ENCODE data around the gene EVC2. TPM values are rescaled to one million over a fixed set of nuclear protein-coding genes. Genes with fewer than 3 reads are reported as not detected.

Gene EVC2
- total RNA-seq, 1 experiment from 2014 or later, result 3.2 TPM

GRCh38 chr4:5664778-5665177 is 43.6 kb downstream of the EVC2 start:
- BruUV-seq (replicated peaks), result no TSS peak
- intact Hi-C loops (cut with micrococcal nuclease), result no loop called here
- CTCF ChIA-PET, result no interaction called here
- H4K20me1 ChIP-seq (ENCODE audit: low read length), result no peaks in the 10 kb centered on the region
- H3K9me2 ChIP-seq (replicated peaks; ENCODE audit: low read length), result no peaks in the 10 kb centered on the region
- DNase-seq (no peak), ATAC-seq (no peak)
- H3K4me3 ChIP-seq (ENCODE audit: low read length), result no peak overlapping the region
- POLR2A ChIA-PET (ENCODE audit: unreplicated experiment), result no interaction called here
- H2AFZ ChIP-seq (ENCODE audit: low read length), result no peak overlapping the region
- peaks cover 7% of the 10 kb centered on the region; the same call in 1 of the 2 replicates for H3K36me3 ChIP-seq (ENCODE audit: low read depth, low read length)
- H3K4me2 ChIP-seq (ENCODE audit: low read length), result no peak overlapping the region
- no peaks in the 10 kb centered on the region for H3K79me2 ChIP-seq (ENCODE audit: low read length)
- TF ChIP-seq EZH2phosphoT487 (IDR thresholded peaks at IDR 0.05; ENCODE audit: borderline replicate concordance, low read length), result no peak
- no peak for TF ChIP-seq CTCF (conservative IDR thresholded peaks at IDR 0.05; ENCODE audit: low read depth, low read length)
- TF ChIP-seq EZH2 (IDR thresholded peaks at IDR 0.05; ENCODE audit: low read length, unreplicated experiment), result no peak
- no peaks in the 10 kb centered on the region for H3K27me3 ChIP-seq (ENCODE audit: low read length)
- no peak overlapping the region for H3K27ac ChIP-seq (ENCODE audit: low read length)
- H3K4me1 ChIP-seq (ENCODE audit: insufficient read depth, low read length), result no peaks in the 10 kb centered on the region
- no peak overlapping the region for H3K9ac ChIP-seq (ENCODE audit: low read length)
- H3F3A ChIP-seq (ENCODE audit: low read length, unreplicated experiment), result no peaks in the 10 kb centered on the region
- no peaks in the 10 kb centered on the region for H3K9me3 ChIP-seq (ENCODE audit: low read length)

GRCh38 chr4:5662555-5662954 is 45.8 kb downstream of the EVC2 start:
- Histone ChIP-seq H3K4me2 (ENCODE audit: low read length) (no peak overlapping the region), H3K4me3 (ENCODE audit: low read length) (no peak overlapping the region), H3K27me3 (ENCODE audit: low read length) (no peaks in the 10 kb centered on the region), H3K79me2 (ENCODE audit: low read length) (no peaks in the 10 kb centered on the region), H3K4me1 (ENCODE audit: insufficient read depth, low read length) (no peaks in the 10 kb centered on the region), H3F3A (ENCODE audit: low read length, unreplicated experiment) (no peaks in the 10 kb centered on the region), H3K9me2 (replicated peaks; ENCODE audit: low read length) (no peaks in the 10 kb centered on the region), H4K20me1 (ENCODE audit: low read length) (no peaks in the 10 kb centered on the region), H3K27ac (ENCODE audit: low read length) (no peak overlapping the region), H3K9ac (ENCODE audit: low read length) (no peak overlapping the region), H3K36me3 (ENCODE audit: low read depth, low read length) (peaks cover 7% of the 10 kb centered on the region; the same call in 1 of the 2 replicates), H2AFZ (ENCODE audit: low read length) (no peak overlapping the region), H3K9me3 (ENCODE audit: low read length) (no peaks in the 10 kb centered on the region)
- POLR2A ChIA-PET (ENCODE audit: unreplicated experiment), result no interaction called here
- no peak for DNase-seq
- BruUV-seq (replicated peaks), result no TSS peak
- intact Hi-C loops (cut with micrococcal nuclease), result no loop called here
- TF ChIP-seq EZH2phosphoT487 (IDR thresholded peaks at IDR 0.05; ENCODE audit: borderline replicate concordance, low read length), result no peak
- no peak for TF ChIP-seq EZH2 (IDR thresholded peaks at IDR 0.05; ENCODE audit: low read length, unreplicated experiment)
- no peak for TF ChIP-seq CTCF (conservative IDR thresholded peaks at IDR 0.05; ENCODE audit: low read depth, low read length)
- CTCF ChIA-PET, result no interaction called here
- ATAC-seq, result no peak

GRCh38 chr4:5661237-5661636 is 47.1 kb downstream of the EVC2 start:
- DNase-seq (no peak), ATAC-seq (no peak)
- Histone ChIP-seq H3K9me3 (ENCODE audit: low read length) (no peaks in the 10 kb centered on the region), H3K27me3 (ENCODE audit: low read length) (no peaks in the 10 kb centered on the region), H3K27ac (ENCODE audit: low read length) (no peak overlapping the region), H3K79me2 (ENCODE audit: low read length) (no peaks in the 10 kb centered on the region), H3K9me2 (replicated peaks; ENCODE audit: low read length) (no peaks in the 10 kb centered on the region), H3K36me3 (ENCODE audit: low read depth, low read length) (peaks cover 7% of the 10 kb centered on the region; the same call in 1 of the 2 replicates), H4K20me1 (ENCODE audit: low read length) (no peaks in the 10 kb centered on the region), H3F3A (ENCODE audit: low read length, unreplicated experiment) (no peaks in the 10 kb centered on the region), H3K4me3 (ENCODE audit: low read length) (no peak overlapping the region), H3K4me2 (ENCODE audit: low read length) (no peak overlapping the region), H2AFZ (ENCODE audit: low read length) (no peak overlapping the region), H3K4me1 (ENCODE audit: insufficient read depth, low read length) (no peaks in the 10 kb centered on the region), H3K9ac (ENCODE audit: low read length) (no peak overlapping the region)
- CTCF ChIA-PET, result no interaction called here
- BruUV-seq (replicated peaks), result no TSS peak
- POLR2A ChIA-PET (ENCODE audit: unreplicated experiment), result no interaction called here
- TF ChIP-seq CTCF (conservative IDR thresholded peaks at IDR 0.05; ENCODE audit: low read depth, low read length), result no peak
- no peak for TF ChIP-seq EZH2phosphoT487 (IDR thresholded peaks at IDR 0.05; ENCODE audit: borderline replicate concordance, low read length)
- no peak for TF ChIP-seq EZH2 (IDR thresholded peaks at IDR 0.05; ENCODE audit: low read length, unreplicated experiment)
- intact Hi-C loops (cut with micrococcal nuclease), result no loop called here

Measured in PC-3 (cell line).